ENCODE measurements around the gene MOCS3.

- TF ChIP-seq, protein P1, sequence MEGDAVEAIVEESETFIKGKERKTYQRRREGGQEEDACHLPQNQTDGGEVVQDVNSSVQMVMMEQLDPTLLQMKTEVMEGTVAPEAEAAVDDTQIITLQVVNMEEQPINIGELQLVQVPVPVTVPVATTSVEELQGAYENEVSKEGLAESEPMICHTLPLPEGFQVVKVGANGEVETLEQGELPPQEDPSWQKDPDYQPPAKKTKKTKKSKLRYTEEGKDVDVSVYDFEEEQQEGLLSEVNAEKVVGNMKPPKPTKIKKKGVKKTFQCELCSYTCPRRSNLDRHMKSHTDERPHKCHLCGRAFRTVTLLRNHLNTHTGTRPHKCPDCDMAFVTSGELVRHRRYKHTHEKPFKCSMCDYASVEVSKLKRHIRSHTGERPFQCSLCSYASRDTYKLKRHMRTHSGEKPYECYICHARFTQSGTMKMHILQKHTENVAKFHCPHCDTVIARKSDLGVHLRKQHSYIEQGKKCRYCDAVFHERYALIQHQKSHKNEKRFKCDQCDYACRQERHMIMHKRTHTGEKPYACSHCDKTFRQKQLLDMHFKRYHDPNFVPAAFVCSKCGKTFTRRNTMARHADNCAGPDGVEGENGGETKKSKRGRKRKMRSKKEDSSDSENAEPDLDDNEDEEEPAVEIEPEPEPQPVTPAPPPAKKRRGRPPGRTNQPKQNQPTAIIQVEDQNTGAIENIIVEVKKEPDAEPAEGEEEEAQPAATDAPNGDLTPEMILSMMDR (IDR thresholded peaks at IDR 0.05) = no peak
- TF ChIP-seq TCF7L2 (IDR thresholded peaks at IDR 0.05; ENCODE audit: low read depth, low read length) = no peak
- TF ChIP-seq SIN3A (IDR thresholded peaks at IDR 0.05; ENCODE audit: borderline replicate concordance, insufficient read depth, low read depth, low read length) = no peak
- no peak for TF ChIP-seq REST (IDR thresholded peaks at IDR 0.05; ENCODE audit: insufficient read depth in 1 of 2, low read depth in 2 of 2, low read length in 1 of 2)
- no peak for TF ChIP-seq POLR2AphosphoS5 (IDR thresholded peaks at IDR 0.05; ENCODE audit: low read depth, low read length)
Observed at GRCh38 chr20:50916934-50917333, 41.7 kb upstream of the MOCS3 start.

All from Panc1 (cell line).